ENCODE data around the gene METAP1.
"Not testable (repeated sequence)": the region's sequence is repeated elsewhere in the genome, so short reads cannot be mapped to it uniquely, and the experiment has no call there.

GRCh38 chr4:99080869-99081268 is 85.3 kb downstream of the METAP1 start:
- not testable (repeated sequence) for TF ChIP-seq CTCF (IDR thresholded peaks at IDR 0.05; ENCODE audit: control extremely low read depth in 1 of 3, insufficient read depth in 1 of 3, low read depth in 1 of 3, low read length in 3 of 3); JUND (IDR thresholded peaks at IDR 0.05; ENCODE audit: low read length); EP300 (IDR thresholded peaks at IDR 0.05; ENCODE audit: borderline replicate concordance in 1 of 2, low read depth in 2 of 2, low read length in 2 of 2); MAX (IDR thresholded peaks at IDR 0.05); POLR2A (IDR thresholded peaks at IDR 0.05; ENCODE audit: control extremely low read depth in 1 of 2, low read depth in 2 of 2, low read length in 2 of 2); EGR1 (IDR thresholded peaks at IDR 0.05; ENCODE audit: borderline replicate concordance, low read depth, low read length); PHF8 (conservative IDR thresholded peaks at IDR 0.05; ENCODE audit: low read depth, low read length)
